ENCODE results near the gene HOXB6.

Gene HOXB6

GRCh38 chr17:48604770-48605329 lies at the start of gene HOXB6:
Gene HOXB6, minus strand, starts transcription at chr17:48604986. Its CDS starts 6,836 bp downstream, at chr17:48598150.
- no peak for DNase-seq (ENCODE audit: low read depth)

- DNase-seq (ENCODE audit: low read depth), result no peak
Measured at GRCh38 chr17:48649741-48650140, 45.0 kb upstream of the HOXB6 start.

GRCh38 chr17:48647963-48648245 lies 43.1 kb upstream of the HOXB6 start:
- no peak for DNase-seq (ENCODE audit: low read depth)

GRCh38 chr17:48647103-48647962 lies 42.5 kb upstream of the HOXB6 start:
- no peak for DNase-seq (ENCODE audit: low read depth)

- DNase-seq (ENCODE audit: low read depth), result no peak
Measured at GRCh38 chr17:48646183-48647102, 41.7 kb upstream of the HOXB6 start.

GRCh38 chr17:48645639-48646182 lies 40.9 kb upstream of the HOXB6 start:
- DNase-seq (ENCODE audit: low read depth), result no peak

- DNase-seq (ENCODE audit: low read depth), result no peak
Measured at GRCh38 chr17:48644910-48645557, 40.2 kb upstream of the HOXB6 start.

- no peak for DNase-seq (ENCODE audit: low read depth)
Measured at GRCh38 chr17:48644159-48644558, 39.4 kb upstream of the HOXB6 start.

- DNase-seq (ENCODE audit: low read depth), result no peak
Measured at GRCh38 chr17:48643697-48644012, 38.9 kb upstream of the HOXB6 start.

GRCh38 chr17:48642843-48643696 lies 38.3 kb upstream of the HOXB6 start:
- DNase-seq (ENCODE audit: low read depth), result no peak

- no peak for DNase-seq (ENCODE audit: low read depth)
Measured at GRCh38 chr17:48642059-48642842, 37.5 kb upstream of the HOXB6 start.

GRCh38 chr17:48641541-48642058 lies 36.8 kb upstream of the HOXB6 start:
- no peak for DNase-seq (ENCODE audit: low read depth)

GRCh38 chr17:48640858-48641180 lies 36.0 kb upstream of the HOXB6 start:
- no peak for DNase-seq (ENCODE audit: low read depth)

- no peak for DNase-seq (ENCODE audit: low read depth)
Measured at GRCh38 chr17:48639982-48640857, 35.4 kb upstream of the HOXB6 start.

- no peak for DNase-seq (ENCODE audit: low read depth)
Measured at GRCh38 chr17:48639136-48639535, 34.4 kb upstream of the HOXB6 start.

GRCh38 chr17:48637323-48638260 lies 32.8 kb upstream of the HOXB6 start:
- DNase-seq (ENCODE audit: low read depth), result no peak

- DNase-seq (ENCODE audit: low read depth), result no peak
Measured at GRCh38 chr17:48636177-48637018, 31.6 kb upstream of the HOXB6 start.
